ENCODE measurements around the gene WDR93. TPM values are rescaled to one million over a fixed set of nuclear protein-coding genes. Genes with fewer than 3 reads are reported as not detected.

WDR93 gene
- total and polyA plus RNA-seq, 2 donors (not counting 1 experiment from before 2014, with no cell fraction given), result 0.12 TPM; not detected in 1

GRCh38 chr15:89725064-89725463 lies 34.5 kb downstream of the WDR93 start:
- no peak overlapping the region for H3K4me3 Mint-ChIP-seq
- TF ChIP-seq EZH2 (IDR thresholded peaks at IDR 0.05; ENCODE audit: borderline replicate concordance, insufficient read depth, low read depth, low read length, poor library complexity, severe bottlenecking) (no peak), CTCF (IDR thresholded peaks at IDR 0.05) (no peak)
- Histone ChIP-seq H3K36me3 (replicated peaks in 1 of 2; ENCODE audit: control extremely low read depth in 1 of 2, control insufficient read depth in 1 of 2, extremely low read depth in 1 of 2, insufficient read depth in 2 of 2, low read length in 1 of 2) (no peaks in the 10 kb centered on the region), H3K27me3 (replicated peaks in 1 of 4; ENCODE audit: control extremely low read depth in 1 of 4, control insufficient read depth in 3 of 4, insufficient read depth in 4 of 4, low read length in 3 of 4) (peaks cover 0 to 5% (median 2%) of the 10 kb centered on the region in 4 experiments), H3K4me1 (ENCODE audit: control insufficient read depth in 2 of 2, insufficient read depth in 2 of 2, low read length in 2 of 2) (no peaks in the 10 kb centered on the region), H3K4me2 (replicated peaks; ENCODE audit: low read depth, low read length, poor library complexity, severe bottlenecking) (no peak overlapping the region), H3K4me3 (ENCODE audit: control extremely low read depth in 1 of 5, extremely low read depth in 1 of 5, insufficient read depth in 1 of 5, low read depth in 2 of 5, low read length in 4 of 5) (no peak overlapping the region), H4K20me1 (ENCODE audit: control insufficient read depth, insufficient read depth, low read length, poor library complexity, severe bottlenecking) (no peaks in the 10 kb centered on the region), H3K27ac (ENCODE audit: low read length in 2 of 2) (no peak overlapping the region), H3K9ac (ENCODE audit: low read length) (no peak overlapping the region), H3K9me3 (ENCODE audit: control extremely low read depth in 1 of 3, control insufficient read depth in 2 of 3, insufficient read depth in 1 of 3, low read length in 2 of 3) (peaks cover 0 to 10% (median 6%) of the 10 kb centered on the region in 3 donors), H2AFZ (ENCODE audit: insufficient read depth, low read depth, low read length, poor library complexity, severe bottlenecking) (no peak overlapping the region), H3K79me2 (ENCODE audit: control insufficient read depth, insufficient read depth, low read length) (no peaks in the 10 kb centered on the region)
- H3K4me1 Mint-ChIP-seq, result no peaks in the 10 kb centered on the region
- intact Hi-C loops (cut with micrococcal nuclease), result no loop called here
- no peak for DNase-seq
- POLR2A ChIA-PET, result no interaction called here
- no CpG with 5 or more reads among the region's 1 CpG for WGBS (ENCODE audit: insufficient coverage)
- peaks cover 5% of the 10 kb centered on the region for H3K9me3 Mint-ChIP-seq (ENCODE audit: insufficient read depth)
- no peak overlapping the region for H3K27ac Mint-ChIP-seq
- ATAC-seq (ENCODE audit: low read depth), result no peak
- CTCF ChIA-PET, result no interaction called here
- H3K27me3 Mint-ChIP-seq, result peaks cover 32% of the 10 kb centered on the region

GRCh38 chr15:89728254-89728653 lies 37.6 kb downstream of the WDR93 start:
- no peak for ATAC-seq (ENCODE audit: low read depth)
- DNase-seq, result no peak
- POLR2A ChIA-PET, result no interaction called here
- H3K27ac Mint-ChIP-seq, result no peak overlapping the region
- no peak overlapping the region for H3K27ac ChIP-seq (ENCODE audit: low read length in 2 of 2)
- no peaks in the 10 kb centered on the region for H3K4me1 ChIP-seq (ENCODE audit: control insufficient read depth in 2 of 2, insufficient read depth in 2 of 2, low read length in 2 of 2)
- H3K4me1 Mint-ChIP-seq, result no peaks in the 10 kb centered on the region
- H3K79me2 ChIP-seq (ENCODE audit: control insufficient read depth, insufficient read depth, low read length), result no peaks in the 10 kb centered on the region
- CTCF ChIA-PET, result no interaction called here
- no peak overlapping the region for H3K9ac ChIP-seq (ENCODE audit: low read length)
- peaks cover 17% of the 10 kb centered on the region for H3K27me3 Mint-ChIP-seq
- 0% methylated on average over 1 of the region's 2 CpGs for WGBS (ENCODE audit: insufficient coverage)
- H2AFZ ChIP-seq (ENCODE audit: insufficient read depth, low read depth, low read length, poor library complexity, severe bottlenecking), result no peak overlapping the region
- peaks cover 3% of the 10 kb centered on the region for H3K9me3 Mint-ChIP-seq (ENCODE audit: insufficient read depth)
- no peak overlapping the region for H3K4me3 Mint-ChIP-seq
- no peak overlapping the region for H3K4me3 ChIP-seq (ENCODE audit: control extremely low read depth in 1 of 5, extremely low read depth in 1 of 5, insufficient read depth in 1 of 5, low read depth in 2 of 5, low read length in 4 of 5)
- H4K20me1 ChIP-seq (ENCODE audit: control insufficient read depth, insufficient read depth, low read length, poor library complexity, severe bottlenecking), result no peaks in the 10 kb centered on the region
- no peaks in the 10 kb centered on the region for H3K36me3 ChIP-seq (replicated peaks in 1 of 2; ENCODE audit: control extremely low read depth in 1 of 2, control insufficient read depth in 1 of 2, extremely low read depth in 1 of 2, insufficient read depth in 2 of 2, low read length in 1 of 2)
- TF ChIP-seq CTCF (IDR thresholded peaks at IDR 0.05) (no peak), EZH2 (IDR thresholded peaks at IDR 0.05; ENCODE audit: borderline replicate concordance, insufficient read depth, low read depth, low read length, poor library complexity, severe bottlenecking) (no peak)
- peaks cover 0 to 3% (median 1%) of the 10 kb centered on the region in 4 experiments for H3K27me3 ChIP-seq (replicated peaks in 1 of 4; ENCODE audit: control extremely low read depth in 1 of 4, control insufficient read depth in 3 of 4, insufficient read depth in 4 of 4, low read length in 3 of 4)
- peaks cover 0 to 6% (median 4%) of the 10 kb centered on the region in 3 donors for H3K9me3 ChIP-seq (ENCODE audit: control extremely low read depth in 1 of 3, control insufficient read depth in 2 of 3, insufficient read depth in 1 of 3, low read length in 2 of 3)
- no peak overlapping the region for H3K4me2 ChIP-seq (replicated peaks; ENCODE audit: low read depth, low read length, poor library complexity, severe bottlenecking)
- intact Hi-C loops (cut with micrococcal nuclease), result no loop called here
